NCI-H345 (cell line): ENCODE measurements around the gene MORC1.
"Not testable (repeated sequence)": the region's sequence is repeated elsewhere in the genome, so short reads cannot be mapped to it uniquely, and the experiment has no call there.

ENCODE experiments used
- DNase-seq: peaks from one replicate; lab custom pipeline; 2025; lab: John Stamatoyannopoulos, UW

Gene MORC1, protein sequence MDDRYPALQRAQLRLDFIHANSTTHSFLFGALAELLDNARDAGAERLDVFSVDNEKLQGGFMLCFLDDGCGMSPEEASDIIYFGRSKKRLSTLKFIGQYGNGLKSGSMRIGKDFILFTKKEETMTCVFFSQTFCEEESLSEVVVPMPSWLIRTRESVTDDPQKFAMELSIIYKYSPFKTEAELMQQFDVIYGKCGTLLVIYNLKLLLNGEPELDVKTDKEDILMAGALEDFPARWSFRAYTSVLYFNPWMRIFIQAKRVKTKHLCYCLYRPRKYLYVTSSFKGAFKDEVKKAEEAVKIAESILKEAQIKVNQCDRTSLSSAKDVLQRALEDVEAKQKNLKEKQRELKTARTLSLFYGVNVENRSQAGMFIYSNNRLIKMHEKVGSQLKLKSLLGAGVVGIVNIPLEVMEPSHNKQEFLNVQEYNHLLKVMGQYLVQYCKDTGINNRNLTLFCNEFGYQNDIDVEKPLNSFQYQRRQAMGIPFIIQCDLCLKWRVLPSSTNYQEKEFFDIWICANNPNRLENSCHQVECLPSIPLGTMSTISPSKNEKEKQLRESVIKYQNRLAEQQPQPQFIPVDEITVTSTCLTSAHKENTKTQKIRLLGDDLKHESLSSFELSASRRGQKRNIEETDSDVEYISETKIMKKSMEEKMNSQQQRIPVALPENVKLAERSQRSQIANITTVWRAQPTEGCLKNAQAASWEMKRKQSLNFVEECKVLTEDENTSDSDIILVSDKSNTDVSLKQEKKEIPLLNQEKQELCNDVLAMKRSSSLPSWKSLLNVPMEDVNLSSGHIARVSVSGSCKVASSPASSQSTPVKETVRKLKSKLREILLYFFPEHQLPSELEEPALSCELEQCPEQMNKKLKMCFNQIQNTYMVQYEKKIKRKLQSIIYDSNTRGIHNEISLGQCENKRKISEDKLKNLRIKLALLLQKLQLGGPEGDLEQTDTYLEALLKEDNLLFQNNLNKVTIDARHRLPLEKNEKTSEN

DNA sequence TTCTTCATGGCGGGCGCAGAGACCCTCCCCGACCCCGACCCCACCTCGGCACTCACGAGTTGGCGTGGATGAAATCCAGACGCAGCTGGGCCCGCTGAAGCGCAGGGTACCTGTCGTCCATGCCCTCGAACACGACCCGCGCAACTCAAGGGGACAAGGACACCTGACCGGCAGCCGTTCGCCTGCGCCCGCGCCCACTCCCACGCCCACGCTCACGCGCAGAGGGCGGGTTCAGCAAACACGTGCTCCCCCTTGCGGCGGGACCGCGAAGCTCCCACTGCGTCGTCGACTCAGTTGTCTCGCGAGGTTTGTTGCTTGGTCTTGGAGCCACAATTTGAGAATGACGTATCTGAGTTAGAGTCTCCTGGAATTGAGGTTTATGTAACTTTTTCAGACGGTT, at the start of gene MORC1:
TSS of gene MORC1 (minus strand) at position 196 of the 400 bp plus-strand sequence. CDS start at position 121, 75 bp downstream.
- no peak for DNase-seq

DNA sequence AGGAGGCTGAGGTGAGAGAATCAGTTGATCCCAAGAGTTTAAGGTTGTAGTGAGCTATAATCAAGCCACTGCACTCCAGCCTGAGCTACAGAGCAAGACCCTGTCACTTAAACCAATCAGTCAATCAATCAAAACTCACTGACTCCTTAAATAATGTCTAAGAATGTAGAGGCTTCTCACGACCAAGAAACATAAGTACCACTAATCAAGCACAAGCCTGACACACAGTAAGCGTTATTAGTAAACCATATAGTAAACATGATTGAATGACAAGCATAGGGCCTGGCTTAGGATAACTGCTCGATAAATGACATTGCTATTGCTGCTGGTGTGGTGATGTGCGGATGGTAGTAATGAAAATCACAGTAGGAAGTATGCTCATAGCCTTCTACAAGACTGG, 48.0 kb upstream of the MORC1 start:
- no peak for DNase-seq

DNA sequence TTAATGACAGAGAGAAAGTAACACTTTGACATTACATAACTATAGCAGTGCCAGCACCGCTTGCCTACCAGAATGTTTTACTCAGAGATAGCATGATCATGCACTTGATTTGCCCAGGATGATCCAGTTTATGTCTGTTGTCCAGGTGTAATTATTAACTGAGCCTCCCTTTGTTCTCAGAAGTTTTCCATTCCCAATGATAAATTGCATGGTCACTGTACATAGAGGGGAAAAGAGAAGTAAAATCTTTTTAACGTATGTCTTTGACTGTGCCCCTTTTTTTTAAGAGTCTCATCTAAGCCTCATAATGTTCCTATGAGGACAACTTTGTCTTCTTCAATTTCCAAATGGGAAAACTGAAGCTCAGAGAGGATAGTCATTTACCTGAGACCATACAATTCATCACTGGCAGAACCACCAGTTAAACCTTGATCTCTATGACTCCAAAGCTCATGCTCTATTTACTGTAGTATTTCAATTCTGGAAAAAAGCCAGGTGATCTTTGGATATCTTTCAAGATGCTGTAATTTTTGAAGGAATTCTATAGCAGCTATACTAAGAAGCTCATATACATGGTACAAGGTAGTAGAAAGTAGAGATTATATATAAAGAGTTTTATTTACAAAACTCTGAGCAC, 43.7 kb upstream of the MORC1 start:
- DNase-seq = no peak

DNA sequence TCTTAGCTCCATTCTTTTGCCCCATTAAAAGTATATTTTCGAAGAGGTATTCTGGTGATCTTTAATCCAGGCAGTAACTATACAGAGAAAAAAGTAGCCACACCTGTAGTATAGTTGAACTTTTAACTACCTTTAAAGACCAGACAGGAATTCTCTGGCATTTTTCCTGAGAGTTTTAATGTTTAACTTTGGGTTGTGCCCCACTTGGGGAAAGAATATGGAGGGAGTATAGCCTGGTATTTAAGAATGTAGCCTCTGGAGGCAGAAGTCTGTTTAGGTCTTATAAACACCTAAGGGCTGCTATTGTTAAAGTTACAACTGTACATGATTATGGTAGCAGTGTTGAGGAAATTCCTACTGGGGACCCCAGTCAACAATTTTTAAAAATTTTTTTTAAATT, 37.9 kb upstream of the MORC1 start:
- DNase-seq = no peak

DNA sequence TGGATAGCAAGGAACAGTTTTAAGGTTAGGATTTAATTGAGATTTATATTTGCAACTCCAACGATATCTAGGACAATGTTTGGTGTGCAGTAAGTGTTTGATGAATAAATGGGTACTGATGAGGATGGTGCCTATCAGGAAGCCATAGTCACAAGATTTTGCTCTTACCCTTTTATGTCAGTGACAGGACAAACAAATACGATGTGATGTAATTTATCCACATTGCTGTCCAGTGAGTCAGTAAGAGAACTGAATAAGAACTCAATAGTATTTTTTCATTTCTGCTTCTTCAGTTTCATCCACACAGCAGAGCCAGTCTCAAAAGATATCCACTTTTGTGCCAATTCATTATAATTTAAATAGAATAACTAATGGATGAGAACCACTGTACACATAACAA, 37.0 kb upstream of the MORC1 start:
- DNase-seq = no peak

DNA sequence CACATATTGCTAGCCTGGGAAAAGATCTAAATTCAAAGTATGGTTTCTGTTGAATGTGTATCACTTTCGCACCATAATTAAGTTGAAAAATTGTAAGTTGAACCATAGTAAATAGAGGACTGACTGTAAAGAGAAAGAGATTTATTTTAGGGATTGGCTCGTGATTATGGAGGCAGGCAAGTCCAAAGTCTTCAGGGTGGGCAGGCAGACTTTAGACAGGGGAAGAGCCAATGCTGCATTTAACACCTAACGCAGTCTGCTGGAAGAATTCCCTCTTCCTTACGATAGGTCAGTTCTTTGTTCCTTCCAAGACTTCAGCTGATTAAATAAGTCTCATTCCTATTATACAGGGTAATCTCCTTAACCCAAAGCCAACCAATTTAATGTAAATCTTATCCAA, 34.4 kb upstream of the MORC1 start:
- no peak for DNase-seq

DNA sequence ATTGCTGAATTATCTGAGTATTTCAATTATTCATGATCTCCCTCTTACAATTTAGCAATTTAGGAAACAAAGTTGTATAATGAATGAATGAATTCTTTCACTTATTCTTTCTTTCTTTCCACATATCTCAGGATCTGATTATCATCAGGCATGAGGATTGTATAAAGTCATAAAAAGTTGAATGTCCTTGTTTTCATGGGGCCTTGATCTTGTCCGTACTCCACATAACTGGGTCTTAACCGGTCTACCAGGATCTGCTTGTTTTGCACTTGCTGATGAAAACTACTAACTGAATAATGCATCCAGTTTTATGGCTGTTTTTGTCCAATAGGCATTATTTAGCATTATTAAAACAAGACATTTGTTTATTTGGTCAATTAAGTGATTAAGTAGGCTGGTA, 31.1 kb upstream of the MORC1 start:
- DNase-seq = no peak

DNA sequence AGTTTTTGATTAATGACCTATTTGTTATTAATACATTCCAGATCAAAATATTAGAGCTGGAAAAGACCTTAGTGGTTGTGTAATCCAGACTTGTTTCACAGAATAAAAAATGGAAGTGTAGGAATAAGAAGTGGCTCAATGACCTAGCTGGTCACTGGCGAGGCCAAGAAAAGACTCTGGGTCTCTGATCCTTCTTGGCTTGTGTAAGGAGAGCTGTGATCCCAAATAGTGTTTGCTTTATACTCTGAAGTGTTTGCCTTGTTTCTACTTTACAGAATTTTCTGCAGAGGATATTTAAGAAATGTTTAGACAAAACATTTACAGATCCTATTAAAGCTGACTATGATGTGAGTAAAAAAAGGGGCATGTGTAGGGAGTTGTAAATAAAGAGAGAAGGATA, 25.7 kb upstream of the MORC1 start:
- no peak for DNase-seq

DNA sequence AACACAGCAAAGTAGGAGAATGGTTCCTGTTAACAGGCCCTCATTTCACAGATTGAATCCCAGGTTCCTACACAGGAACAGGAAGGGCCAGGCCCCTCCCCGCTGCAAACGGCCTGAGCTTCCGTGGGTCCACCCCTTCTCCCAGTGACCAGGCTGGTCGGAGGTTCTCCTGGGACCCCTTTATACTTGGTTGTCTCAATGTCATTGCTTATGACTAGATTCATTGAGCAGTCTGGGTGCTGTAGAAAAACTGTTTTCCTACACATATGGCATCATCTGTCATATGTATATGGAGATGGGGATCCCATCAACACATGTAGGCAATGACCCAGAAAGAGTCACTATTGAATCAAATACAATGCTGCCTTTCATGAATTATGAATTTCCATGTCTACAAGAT, 22.4 kb upstream of the MORC1 start:
- no peak for DNase-seq

DNA sequence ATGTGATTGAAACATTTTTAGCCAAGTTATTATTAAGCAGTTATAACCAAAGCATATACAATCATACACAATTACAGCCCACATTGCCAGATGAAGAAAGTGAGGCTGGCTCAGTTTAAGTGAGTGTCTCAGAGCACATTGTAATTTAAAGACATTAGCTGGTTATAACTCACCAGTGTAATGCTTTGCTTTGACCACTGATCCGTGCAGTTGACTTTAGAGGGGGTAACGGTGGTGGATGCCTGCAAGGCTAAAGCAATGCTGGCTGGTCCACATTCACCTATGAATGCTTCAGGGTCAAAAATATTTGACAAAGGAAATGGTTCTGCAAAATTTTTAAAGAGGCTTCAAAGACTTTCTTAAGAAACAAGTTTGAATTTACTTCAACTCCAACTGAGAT, 19.8 kb upstream of the MORC1 start:
- DNase-seq = no peak

DNA sequence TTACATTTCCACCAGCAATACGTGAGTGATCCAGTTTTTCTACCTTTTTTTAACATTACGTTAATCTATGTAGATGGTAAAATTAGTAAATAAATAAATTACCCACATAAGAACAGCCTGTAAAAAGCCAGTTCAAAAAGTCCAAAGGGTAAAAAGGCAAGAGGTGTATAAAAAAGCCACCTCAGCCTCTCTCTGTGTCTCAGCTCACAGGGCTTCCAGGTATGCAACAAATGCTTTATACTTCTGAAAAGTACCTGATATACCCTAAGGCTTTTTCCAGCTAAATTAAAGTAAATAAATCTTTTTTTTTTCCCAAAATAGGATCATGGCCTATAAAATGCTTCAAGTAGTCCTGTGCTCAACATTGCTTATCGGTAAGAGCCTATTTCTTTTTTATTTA, 18.6 kb upstream of the MORC1 start, which contains the start of gene C3orf85:
TSS of gene C3orf85 (plus strand) at position 197 of the 400 bp plus-strand sequence. CDS start at position 326, 129 bp downstream.
- DNase-seq = no peak

DNA sequence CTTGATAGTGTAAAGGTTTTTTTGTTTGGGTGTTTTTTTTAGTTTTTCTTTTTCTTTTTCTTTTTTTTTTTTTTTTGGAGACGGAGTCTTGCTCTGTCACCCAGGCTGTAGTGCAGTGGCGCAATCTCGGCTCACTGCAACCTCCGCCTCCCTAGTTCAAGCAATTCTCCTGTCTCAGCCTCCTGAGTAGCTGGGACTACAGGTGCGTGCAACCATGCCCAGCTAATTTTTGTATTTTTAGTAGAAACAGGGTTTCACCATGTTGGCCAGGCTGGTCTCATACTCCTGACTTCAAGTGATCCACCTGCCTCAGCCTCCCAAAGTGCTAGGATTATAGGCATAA, 15.5 kb upstream of the MORC1 start:
- not testable (repeated sequence) for DNase-seq

DNA sequence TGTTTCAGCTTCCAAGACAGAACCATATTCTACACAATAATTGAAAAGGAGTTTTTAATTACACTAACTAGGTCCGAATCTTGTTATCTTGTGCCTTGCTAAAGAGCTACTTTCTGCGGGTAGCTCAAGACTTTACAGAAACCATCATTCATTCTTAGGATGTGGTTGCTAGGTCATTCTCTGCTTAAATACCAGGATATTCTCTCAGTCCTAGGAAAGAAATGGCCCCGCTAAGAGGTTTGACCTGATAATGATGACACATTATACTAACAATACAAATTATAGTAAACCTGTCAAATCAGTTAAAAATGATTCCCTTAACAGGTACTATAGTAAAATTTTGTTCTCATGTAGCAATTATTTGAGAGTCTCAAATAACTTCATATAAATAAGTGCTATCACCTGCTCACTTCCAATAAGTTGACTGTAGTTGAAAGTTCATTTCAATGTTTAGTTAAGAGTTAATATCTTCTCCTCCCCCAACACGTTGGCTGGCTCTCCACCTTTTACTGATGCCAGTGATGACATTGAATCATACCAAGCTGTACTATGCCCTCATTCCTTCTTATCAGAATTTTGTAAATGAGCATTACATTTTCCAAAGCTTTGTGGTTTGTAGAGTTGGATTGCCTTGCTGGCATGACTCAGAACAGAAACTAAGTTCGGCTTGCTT, 15.0 kb upstream of the MORC1 start:
- DNase-seq = no peak

DNA sequence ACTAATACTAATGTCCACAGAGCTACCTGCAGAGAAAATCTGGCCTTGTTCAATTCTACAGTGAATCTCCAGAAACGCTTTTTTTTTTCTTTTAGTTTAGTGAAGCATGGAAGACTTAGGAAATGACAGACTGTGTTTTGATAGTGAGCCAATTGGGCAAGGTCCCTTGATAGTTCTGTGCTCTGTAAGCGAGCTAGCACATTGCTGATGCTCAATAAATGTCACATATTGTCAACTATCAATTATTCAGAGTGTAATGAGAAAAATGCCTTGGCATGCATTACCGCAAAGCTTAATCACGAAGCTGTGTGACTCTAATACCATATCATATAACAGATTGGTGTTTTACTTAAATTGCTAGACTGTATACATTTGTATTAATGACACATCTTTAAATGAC, 13.3 kb upstream of the MORC1 start:
- DNase-seq = no peak

DNA sequence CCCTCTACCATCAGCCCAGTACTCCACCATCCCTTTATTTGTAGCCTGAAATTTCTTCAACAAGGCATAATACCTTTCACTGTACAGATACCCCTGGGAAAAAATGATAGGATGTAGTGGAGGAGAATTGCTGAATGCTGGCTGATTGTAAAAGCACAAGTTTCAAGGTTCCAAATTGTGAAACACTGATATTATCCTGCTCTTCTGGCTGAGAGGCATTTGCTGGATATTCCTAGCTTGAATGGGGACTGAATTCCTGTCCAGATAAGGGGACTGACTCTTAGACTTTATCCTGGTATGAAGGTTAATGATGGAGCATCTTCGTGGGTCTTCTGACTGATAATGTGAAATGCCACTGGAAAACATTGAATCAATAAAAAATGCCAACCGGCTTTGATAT, 9.6 kb upstream of the MORC1 start:
- no peak for DNase-seq

DNA sequence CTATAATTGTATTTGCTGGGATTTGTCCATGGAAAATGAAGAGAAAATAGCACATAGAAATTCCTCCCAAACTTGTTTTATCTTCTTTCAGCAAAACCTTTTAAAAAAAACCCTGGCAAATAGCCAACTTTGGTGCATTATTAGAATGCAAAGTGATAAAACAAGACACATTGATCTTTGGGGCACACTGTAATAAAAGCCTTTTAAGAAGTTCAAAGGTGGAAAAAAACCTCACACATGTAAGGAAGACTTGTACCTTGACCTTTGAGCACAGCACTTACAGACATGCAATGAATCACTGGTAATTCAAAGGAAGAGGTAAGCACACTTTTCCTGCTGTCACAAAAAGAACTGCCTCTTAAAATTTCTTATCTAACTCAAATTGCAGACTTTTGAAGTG, 8.0 kb upstream of the MORC1 start:
- DNase-seq = no peak

DNA sequence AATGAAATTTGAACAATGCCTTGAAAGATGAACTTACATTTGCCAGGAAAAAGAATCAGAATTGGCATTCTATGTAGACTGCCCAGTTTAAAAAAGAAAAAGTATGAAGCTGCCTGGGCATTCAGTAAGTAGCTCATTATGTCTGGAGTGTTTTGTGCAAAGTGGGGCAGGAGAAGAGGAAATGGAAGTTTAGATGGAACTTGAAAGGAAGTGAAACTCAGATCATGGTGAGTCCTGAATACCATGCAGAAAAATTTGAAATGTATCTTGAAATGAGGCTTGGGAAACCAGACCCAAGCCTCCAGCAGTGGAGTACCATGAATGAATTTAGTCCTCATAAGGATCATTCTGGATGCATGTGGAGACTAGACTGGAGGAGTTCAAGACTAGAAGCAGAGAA, 4.8 kb upstream of the MORC1 start:
- no peak for DNase-seq

DNA sequence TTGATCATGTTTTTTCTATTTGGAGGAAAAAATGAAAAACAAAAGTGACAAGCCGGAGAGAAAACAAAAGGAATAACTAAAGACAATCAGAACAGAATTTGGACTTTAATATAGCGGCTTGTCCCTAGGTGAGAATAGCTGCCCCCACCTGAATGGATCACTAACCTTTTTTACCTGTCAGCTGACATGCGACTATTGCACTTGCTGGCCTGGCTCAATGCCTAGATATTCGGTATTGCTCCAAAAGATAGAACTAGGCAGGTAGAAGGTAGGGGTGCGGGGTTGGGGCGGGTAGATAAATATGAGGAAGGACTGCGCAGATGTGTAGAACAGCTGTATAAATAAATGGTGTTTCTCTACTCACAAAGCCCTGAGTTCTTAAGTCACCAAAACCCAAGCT, 650 bp upstream of the MORC1 start:
- DNase-seq = no peak

DNA sequence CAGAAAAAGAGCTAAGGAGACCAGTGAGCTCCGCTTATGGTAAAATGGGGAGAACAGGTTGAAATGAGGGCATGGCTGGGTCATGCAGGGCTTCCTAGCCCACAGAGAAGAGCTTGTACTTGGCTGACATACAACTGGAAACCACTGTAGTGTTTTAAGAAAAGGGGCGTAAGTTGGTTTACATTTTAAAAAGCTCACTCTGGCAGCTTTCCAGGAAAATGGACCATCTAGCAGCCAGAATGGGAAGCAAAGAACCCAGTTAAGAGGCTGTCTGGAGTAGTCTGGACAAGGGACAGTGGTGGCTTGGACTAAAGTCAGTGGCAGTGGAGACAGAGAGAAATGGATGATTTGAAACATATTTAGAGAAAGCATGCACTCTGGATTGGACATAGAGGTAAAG, 1.9 kb downstream of the MORC1 start:
- DNase-seq = no peak

DNA sequence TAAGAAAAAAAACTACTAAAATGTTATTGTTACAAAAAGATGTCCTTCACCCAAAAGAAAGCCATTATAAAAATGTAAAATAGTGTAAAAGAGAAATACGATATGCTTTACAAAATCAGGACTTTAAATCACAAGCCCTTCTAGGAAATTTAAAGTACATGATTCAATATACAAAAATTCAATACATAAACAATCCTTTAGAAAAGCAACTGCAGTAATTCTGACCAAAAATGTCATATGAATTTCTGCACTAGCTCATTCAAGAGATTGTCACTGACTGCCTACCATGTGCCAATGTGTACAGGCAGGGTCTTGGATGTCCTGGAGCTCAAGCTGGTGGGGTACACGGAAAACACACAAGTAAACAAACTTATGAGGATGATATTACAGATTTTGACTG, 2.5 kb downstream of the MORC1 start:
- DNase-seq = no peak

DNA sequence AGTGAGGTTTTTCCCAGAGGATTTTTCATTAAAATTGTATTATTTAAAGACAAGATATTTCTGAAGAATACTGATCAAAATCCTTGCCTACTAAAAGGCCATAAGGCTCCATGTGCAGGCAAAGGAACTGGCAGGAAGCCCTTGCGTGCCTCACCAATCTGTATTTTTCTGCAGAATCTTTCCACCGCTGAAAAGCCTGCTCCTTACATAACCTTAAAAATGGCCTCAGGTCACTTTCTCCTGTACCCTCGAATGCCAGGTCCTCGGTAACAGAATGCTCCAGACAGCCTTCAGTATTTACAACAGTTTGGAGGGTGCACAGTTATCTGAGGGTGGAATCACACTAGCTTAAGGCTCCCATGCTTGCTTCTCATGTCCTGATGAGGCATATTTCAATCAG, 3.2 kb downstream of the MORC1 start:
- no peak for DNase-seq
